Measurements from ENCODE around the gene CXCL10. TPM values are rescaled to one million over a fixed set of nuclear protein-coding genes. Genes with fewer than 3 reads are reported as not detected.

CXCL10 gene
- total and polyA plus RNA-seq, 7 donors: 13.4 to 77.1 TPM; not detected in 5

GRCh38 chr4:76011018-76011670 lies 12.2 kb downstream of the CXCL10 start:
- no peak for DNase-seq
- Histone ChIP-seq H3K36me3 (no peaks in the 10 kb centered on the region), H3K4me3 (peak overlapping the region in 3 of 4 donors; percentile 13 to 31 (median 28)), H3K27ac (peak overlapping the region; percentile 54 to 78 (median 68)), H3K9me3 (no peaks in the 10 kb centered on the region), H3K4me1 (peaks cover 0 to 17% (median 13%) of the 10 kb centered on the region in 4 donors), H3K27me3 (no peaks in the 10 kb centered on the region)
- TF ChIP-seq CTCF (IDR thresholded peaks at IDR 0.05): no peak
- TF ChIP-seq EP300 (IDR thresholded peaks at IDR 0.05): no peak
- TF ChIP-seq POLR2A (IDR thresholded peaks at IDR 0.05): no peak
- TF ChIP-seq POLR2AphosphoS5 (IDR thresholded peaks at IDR 0.05): no peak
- intact Hi-C loops (cut with DNase I): no loop called here
- WGBS, 2 donors: 95 to 96% methylated on average over 31 of the region's 31 CpGs

GRCh38 chr4:76010576-76010975 lies 12.7 kb downstream of the CXCL10 start:
- no peak for TF ChIP-seq CTCF (IDR thresholded peaks at IDR 0.05)
- TF ChIP-seq POLR2AphosphoS5 (IDR thresholded peaks at IDR 0.05): no peak
- no peak for TF ChIP-seq POLR2A (IDR thresholded peaks at IDR 0.05)
- TF ChIP-seq EP300 (IDR thresholded peaks at IDR 0.05): no peak
- H3K4me1 ChIP-seq: peaks cover 0 to 17% (median 13%) of the 10 kb centered on the region in 4 donors
- H3K27me3 ChIP-seq: no peaks in the 10 kb centered on the region
- no peak overlapping the region for H3K27ac ChIP-seq
- WGBS, 2 donors: 96% methylated on average over 13 of the region's 13 CpGs
- no peaks in the 10 kb centered on the region for H3K9me3 ChIP-seq
- intact Hi-C loops (cut with DNase I): no loop called here
- H3K36me3 ChIP-seq: no peaks in the 10 kb centered on the region
- no peak overlapping the region for H3K4me3 ChIP-seq
- DNase-seq: no peak

- intact Hi-C loops (cut with DNase I): no loop called here
- Histone ChIP-seq H3K27me3 (no peaks in the 10 kb centered on the region), H3K4me3 (no peak overlapping the region), H3K9me3 (no peaks in the 10 kb centered on the region), H3K4me1 (peaks cover 0 to 17% (median 13%) of the 10 kb centered on the region in 4 donors), H3K36me3 (no peaks in the 10 kb centered on the region), H3K27ac (no peak overlapping the region)
- no peak for TF ChIP-seq POLR2A (IDR thresholded peaks at IDR 0.05)
- TF ChIP-seq POLR2AphosphoS5 (IDR thresholded peaks at IDR 0.05): no peak
- TF ChIP-seq EP300 (IDR thresholded peaks at IDR 0.05): no peak
- no peak for TF ChIP-seq CTCF (IDR thresholded peaks at IDR 0.05)
- 76 to 86% methylated on average over 5 of the region's 5 CpGs for WGBS, 2 donors
- DNase-seq: no peak
Measured at GRCh38 chr4:76009311-76009710, 14.0 kb downstream of the CXCL10 start.

- Histone ChIP-seq H3K27ac (no peak within 1 kb of the TSS), H3K27me3 (no peaks in the 10 kb centered on the region), H3K36me3 (no peaks in the 10 kb centered on the region), H3K4me1 (peaks cover 0 to 10% (median 9%) of the 10 kb centered on the region in 4 donors), H3K4me3 (no peak within 1 kb of the TSS), H3K9me3 (no peaks in the 10 kb centered on the region)
- intact Hi-C loops (cut with DNase I): no loop called here
- 23 to 65% methylated on average over 1 of the region's 1 CpG for WGBS, 2 donors
- TF ChIP-seq CTCF (IDR thresholded peaks at IDR 0.05) (no peak), POLR2AphosphoS5 (IDR thresholded peaks at IDR 0.05) (no peak), POLR2A (IDR thresholded peaks at IDR 0.05) (no peak), EP300 (IDR thresholded peaks at IDR 0.05) (no peak)
- DNase-seq: no peak
Measured at GRCh38 chr4:76007089-76007862, 16.0 kb downstream of the CXCL10 start, which contains the start of gene CXCL9. CXCL9 (minus strand) TSS chr4:76007509; CDS start chr4:76007449, 60 bp downstream.

Measured in sigmoid colon (tissue), 7 donors.